Measurements from ENCODE around the gene MRPS18C.
"Not testable (repeated sequence)": the region's sequence is repeated elsewhere in the genome, so short reads cannot be mapped to it uniquely, and the experiment has no call there.

MRPS18C gene

DNA sequence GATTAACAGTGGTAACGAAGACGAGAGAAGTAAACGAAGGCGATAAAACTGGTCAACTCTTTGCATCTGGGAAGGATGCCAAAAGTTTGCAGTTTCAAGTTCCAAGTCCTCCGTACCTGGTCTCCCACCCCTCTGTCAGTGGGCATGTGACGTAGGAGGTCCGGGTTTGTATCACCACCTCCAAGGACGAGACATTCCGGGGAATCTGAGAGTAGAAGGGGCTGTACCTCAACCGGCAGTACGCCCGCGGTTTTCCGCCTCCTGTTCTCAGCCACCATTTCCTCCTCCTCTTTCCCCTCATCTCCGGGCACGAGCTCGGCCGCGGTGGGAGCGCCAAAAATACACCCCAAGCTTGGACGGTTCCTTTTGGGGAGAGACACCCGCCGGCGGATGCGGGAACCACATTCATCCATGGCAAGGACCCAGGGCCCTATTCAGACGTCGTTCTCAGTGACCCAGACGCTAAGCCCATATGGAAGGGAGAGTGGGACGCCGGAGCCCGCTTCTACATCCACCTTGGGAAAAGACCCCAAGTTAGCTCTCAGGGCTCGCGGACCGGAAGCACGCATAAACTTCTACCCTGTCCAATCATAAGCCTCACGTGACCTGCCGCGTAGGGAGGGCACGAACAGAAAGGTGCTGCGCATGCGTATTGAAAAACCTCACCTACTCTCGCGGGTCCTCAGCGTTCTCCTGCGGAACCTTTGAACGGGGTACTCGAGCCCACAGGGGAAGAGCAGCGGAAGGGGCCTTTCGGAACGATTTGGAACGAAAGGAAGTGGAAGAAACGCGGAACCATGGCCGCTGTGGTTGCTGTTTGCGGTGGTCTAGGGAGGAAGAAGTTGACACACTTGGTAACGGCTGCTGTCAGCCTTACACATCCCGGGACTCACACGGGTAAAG, at the start of gene MRPS18C, which contains the start of gene HELQ:
TSS of gene MRPS18C (plus strand) at position 778 of the 903 bp plus-strand sequence. CDS start at position 798, 20 bp downstream.
TSS of gene HELQ (minus strand) at position 543 of the 903 bp plus-strand sequence. CDS start at position 413, 130 bp downstream.
- DNase-seq = peak; percentile 99

DNA sequence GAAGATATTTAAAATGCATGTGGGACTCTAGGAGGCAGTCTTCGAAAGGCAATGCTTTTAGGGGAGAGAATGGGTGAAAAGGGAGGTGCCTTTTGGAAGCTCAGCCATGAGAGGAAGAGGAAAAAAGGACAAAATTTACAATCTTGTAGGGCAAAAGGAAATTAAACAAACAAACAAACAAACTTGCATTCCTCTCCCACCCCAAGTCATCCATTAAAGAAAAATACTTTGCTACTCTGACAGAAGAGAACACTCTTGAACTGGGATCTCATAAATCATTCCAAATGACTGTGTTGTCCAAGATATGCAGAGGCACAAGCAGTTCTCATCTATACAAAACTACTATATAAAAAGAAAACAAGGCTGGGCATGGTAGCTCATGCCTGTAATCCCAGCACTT, 47.0 kb upstream of the MRPS18C start:
- no peak for DNase-seq

DNA sequence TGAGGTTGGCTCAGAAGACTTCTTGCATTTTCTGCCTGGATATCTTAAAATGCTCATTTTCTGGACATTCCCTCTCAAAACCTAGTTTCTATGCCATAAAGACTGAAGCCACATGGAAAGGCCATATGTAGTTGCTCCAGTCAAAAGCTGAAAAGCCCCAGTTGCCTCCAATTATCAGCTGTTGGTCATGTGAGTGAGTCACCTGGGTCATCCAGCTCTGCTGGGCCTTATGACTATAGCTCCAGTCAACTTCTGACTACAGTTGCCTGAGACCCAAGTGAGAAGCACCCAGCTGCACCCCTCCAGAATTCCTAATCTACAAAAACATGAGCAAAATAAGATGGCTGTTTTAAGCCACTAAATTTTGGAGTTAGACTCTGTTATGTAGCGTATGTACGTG, 42.2 kb upstream of the MRPS18C start:
- no peak for DNase-seq

DNA sequence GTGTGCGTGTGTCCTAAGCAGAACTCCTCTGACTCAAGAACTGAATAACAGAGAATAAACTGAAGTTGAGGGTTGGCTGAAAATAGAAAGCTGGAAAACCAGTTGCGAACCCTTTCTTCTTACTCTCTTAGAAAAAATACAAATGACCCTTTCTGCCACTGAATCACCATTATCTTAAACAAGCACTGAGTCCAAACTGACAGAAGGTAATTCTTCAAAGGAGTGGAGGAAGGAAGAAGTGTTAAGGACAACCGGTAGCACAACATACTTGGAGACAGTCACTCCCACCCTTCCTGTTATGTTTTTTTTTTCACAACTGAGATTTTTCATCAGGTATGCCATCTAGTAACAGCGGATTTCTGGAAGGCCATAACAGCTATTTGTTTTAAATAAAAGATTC, 38.3 kb upstream of the MRPS18C start:
- no peak for DNase-seq

DNA sequence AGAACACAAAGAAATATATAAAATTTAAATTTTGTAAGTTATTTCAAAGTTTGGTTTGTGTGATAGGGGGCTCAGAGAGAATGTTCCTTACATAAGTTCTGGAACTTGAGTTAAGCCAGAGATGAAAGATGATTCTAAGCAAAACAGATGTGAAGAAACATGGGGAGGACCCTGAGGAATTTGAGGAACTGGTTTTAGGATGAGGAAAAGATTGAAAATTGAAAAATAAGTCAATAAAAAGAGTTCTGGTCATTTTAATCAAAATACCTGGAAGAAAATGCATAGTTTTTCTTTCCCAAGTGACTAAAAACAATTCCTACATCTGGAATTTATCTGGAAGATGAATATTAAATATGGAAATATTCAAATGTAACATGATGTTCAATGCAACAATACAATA, 37.6 kb upstream of the MRPS18C start:
- no peak for DNase-seq

DNA sequence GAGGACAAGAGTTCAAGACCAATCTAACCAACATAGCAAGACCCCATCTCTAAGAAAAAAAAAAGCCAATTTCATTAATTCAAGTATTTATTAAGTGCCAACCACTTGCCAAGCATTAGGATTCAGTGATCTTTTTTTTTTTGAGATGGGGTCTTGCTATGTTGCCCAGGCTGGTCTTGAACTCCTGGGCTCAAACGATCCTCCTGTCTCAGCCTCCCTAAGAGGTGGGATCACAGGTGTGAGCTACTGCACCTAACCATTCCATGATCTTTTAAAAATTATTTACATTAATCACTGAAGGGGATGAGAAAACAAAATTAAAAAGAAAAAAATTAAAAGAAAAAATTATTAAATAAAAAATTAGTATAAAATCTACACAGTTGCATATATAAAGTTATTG, 24.7 kb upstream of the MRPS18C start:
- DNase-seq = no peak

DNA sequence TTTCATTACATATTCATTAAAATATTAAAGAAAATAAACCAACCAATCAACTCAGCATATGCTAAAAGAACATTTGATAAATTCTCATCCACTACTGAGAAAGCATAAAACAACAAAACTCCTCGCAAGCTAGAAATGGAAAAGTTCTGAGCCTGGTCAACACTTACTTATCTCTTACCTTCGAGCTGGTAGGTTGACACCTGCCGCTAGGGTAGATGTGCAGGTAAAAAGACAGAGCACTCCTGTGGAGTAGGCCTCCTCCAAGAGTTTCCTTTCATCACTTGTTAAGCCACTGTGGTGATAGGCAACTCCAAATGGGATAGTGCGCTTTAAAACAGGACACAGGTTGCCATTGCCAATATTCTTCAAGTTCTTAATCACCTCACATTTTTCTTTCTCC, 19.2 kb upstream of the MRPS18C start:
- DNase-seq = no peak

DNA sequence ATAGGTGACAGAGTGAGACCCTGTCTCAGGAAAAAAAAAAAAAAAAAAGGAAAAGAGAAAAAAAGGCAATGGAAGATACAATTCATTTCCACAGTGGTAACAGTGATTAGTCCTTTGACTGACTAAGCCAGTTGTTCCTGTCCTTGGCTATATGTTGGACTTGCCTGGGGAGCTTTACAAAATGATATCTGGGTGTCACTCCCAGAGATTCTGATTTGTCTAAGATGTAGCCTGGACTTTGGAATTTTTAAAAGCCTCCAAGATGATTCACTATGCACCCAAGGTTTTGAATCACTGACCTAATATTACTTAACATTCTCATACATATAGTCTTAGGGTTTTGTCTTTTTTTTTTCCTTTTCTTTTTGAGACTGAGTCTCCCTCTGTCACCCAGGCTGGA, 17.1 kb upstream of the MRPS18C start:
- DNase-seq = no peak

DNA sequence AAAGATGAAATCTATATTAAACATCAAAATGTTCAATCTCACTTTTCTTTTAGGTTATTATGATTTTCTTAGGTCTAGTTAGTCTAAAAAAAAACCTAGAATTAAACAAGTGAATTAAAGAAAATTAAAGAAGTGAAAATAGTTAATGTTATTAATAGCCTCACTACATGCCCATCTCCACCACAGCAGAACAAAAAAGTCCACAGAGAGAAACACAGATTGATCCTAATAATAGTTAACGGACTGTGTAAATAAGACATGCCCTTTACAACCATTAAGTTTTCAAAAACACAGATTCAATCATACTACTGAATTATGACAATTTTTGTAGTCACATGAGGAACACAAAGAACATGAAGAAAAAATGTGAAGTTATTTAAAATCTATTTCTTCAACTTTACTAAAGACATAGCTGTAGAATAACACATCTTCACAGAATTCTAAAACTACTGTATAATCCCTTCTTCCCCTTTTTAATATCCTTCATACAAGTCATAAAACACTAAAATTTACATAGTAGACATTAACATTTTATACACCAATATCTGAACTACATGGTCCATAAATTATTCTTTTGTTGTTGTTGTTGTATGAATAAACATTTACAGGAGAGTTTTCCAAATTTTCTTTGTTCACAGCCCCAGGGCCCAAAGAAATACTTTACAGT, 15.6 kb upstream of the MRPS18C start:
- DNase-seq = no peak

DNA sequence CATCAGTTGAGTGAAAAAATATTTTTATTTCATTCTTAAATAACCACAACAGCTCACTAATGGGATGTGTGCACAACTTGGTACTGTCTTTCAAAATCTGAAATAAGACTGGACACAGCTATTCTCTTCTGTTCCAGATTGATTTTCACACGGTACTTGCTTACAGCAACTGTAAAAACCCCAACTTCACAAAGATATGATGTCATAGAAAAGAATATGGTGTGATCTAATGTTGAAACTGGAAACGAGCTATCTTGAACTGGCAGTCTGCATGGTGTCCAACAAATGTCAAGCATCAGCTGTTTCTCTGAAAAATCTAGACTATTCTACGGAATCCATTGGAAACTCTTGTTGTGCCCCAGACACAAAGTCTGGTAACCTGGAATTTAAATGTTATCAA, 15.0 kb upstream of the MRPS18C start:
- no peak for DNase-seq

DNA sequence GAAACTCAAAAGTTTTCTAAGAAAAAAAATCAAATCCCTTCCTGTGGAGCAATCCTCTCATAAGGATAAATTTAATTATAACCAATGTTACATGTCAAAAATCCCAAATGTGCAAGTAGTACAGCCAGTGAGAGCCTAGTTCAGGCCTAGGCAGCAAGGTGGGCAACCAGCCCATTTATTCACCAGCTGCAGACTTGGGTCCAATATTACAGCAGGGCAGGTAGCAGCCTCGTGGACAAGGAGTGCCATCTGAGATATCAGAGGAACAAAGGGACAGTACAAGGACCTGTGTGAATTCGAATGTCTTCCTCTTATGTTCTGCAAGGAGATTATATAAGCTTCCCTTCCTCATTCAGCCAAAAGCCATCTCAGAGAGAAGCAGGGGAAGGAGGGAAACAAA, 6.8 kb upstream of the MRPS18C start:
- DNase-seq = no peak

DNA sequence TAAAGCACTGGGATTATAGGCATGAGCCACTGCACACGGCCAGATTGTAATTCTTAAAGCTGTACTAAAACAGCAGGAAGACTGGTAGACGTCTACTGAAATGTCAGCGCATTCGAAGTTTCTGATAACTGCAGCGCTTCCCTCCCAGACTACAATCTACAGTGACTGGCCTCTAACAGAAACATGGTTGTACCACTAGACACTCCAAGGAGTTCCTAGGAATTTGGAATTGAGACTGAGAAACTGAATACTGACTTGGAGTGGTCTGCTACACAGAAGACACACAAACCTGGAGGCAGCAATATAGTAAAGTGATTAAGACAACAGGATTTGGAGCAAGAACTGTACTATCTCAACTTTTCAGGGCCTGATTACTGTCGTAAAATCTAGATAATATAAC, 1.2 kb upstream of the MRPS18C start:
- DNase-seq = no peak

DNA sequence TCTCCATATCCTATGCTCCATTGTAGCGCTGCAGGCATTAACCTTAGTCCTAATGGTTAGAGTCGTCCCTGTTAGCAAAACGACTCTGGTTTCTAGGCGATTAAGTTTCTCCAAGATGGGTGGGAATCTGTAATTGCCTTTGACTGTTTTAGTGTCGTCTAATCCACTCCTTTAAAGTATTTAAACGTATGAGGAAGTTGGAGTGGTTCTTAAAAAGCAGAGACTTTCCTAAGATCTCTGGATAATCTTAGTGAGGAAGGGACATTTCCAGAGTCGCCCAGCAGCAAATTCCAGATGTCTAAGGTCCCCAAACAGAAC, 285 bp downstream of the MRPS18C start:
- DNase-seq = no peak

DNA sequence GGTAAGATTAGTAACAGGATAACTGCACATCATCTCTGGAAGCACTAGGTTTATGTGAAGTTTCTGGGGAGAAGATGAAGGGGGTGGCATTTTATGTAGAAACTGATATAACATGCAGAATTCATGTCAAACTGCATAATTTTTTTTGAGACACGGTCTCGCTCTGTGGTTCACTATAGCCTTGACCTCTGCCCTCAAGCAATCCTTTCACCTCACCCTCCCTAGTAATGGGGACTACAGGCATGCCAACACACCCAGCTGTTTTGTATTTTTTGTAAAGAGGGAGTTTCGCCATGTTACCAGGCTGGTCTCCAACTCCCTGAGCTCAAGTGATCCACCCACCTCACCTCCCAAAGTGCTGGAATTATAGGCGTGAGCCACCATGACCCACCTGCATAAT, 17.6 kb downstream of the MRPS18C start:
- no peak for DNase-seq

DNA sequence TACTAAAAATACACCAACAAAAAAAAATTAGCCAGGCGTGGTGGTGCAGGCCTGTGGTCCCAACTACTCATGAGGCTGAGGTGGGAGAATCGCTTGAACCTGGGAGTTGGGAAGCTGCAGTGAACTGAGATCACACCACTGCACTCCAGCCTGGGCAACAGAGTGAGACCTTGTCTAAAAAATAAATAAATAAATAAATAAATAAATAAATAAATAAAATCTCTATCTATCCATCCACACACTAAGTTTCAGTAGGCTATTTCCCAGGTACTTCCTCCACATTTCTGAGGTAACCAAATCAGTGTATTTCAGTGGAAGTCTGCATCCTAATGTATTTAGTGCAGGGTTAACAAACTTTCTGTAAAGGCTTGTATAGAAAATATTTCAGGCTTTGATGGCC, 18.1 kb downstream of the MRPS18C start:
- no peak for DNase-seq

DNA sequence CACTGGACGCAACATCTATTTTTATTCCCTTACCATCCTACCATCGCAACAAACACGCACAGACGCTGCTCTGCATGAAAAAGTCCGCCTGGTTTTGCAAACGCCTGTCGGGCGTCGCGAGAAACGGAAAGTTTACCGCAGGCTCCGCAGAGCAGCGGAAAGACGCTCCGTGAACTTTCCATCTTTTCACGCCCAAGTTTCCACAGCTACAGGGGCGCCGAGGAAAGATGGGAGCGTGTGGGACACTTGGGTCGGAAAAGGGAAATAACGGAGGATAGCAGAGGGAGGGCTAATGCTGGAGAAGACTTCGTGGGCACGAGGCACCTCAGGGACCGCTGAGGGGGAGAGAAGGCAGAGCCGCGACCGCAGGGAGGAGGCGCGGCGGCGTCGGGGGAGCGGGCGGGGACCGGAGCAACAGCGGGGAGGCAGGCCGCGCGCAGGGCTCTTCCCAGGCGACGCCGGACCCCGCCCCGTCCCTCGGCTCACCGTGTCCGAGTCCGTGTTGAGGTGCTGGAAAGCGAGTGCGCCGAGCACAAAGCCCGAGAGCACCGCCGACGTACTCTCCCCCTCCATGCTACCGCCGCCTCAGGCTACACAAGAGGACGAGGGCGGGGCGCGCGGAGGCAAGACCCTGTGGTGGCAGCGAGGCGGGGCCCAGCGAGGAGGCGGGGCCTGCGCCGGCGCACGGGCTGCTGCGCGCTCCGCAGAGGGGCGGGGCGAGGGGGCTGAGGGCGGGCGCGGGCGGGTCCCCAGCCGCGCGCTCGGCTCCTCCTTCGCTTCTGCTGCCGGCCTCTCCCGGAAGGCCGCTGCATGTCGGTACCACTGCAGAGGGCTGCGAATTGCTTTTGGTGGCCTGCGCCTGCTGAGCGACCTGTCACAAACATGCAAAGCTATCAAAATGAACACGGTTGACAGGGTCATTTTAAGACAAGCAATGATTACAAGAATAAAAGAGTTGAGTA, 28.9 kb downstream of the MRPS18C start, which contains the start of gene ABRAXAS1:
TSS of gene ABRAXAS1 (minus strand) at position 601 of the 962 bp plus-strand sequence. CDS start at position 573, 28 bp downstream.
- peak; percentile 82 for DNase-seq

DNA sequence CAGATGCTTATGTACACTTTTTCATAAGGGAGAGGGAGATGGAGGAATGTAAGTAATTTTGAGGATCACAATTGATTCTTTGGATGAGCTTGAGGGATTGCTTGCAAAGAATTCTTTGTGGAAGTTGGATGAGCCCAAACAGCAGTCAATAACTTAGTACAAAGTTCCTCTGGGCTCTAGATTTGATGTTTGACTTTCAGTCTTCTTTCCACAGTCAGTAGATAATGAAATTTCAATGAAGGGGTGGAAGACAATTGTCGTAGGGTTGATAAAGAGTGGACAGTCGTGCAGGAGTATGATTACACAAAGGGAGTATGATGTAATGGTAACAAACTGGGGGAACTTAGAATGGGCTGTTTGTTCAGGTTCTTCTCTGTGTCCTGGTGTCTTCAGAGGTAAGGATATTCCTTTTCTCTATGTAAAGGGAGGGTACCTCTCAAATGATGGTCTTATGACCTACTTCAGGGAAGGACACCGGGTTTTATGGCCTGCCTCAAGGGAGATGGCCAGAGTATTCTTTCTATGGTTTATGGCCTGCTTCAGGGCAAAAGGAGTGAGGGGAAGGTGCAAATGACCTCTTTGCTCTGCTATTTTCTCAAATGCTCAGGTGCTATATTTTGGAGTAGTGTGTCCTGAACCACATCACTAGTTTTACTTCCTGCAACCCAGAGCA, 30.7 kb downstream of the MRPS18C start:
- no peak for DNase-seq

DNA sequence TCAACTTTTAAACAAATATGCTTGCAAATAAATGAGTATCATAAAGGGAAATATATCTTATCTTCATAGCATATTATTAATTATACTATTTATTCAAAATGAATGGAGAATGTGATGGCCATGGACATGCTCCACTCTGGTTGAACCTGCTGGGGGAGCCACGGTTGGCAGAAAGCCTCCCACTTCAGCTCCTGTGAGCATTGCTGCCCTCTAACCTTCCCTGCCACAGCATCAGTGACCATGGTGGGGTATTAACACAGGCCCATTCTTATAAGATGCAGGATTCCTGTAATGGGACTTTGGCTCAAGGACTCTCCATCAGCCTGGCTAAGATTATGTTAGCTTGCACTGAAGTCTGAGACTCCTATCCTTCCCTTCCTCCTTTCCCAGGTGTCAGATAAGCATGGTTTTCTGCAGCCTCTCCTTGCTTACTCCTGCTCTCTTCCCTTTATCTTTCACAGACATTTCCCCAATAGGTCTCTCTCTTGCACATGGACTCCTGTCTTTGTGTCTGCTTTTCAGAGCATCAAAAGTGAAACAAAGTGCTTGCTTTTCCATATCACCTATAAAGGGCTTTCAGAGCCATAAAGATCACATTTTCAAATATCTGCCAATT, 34.0 kb downstream of the MRPS18C start:
- DNase-seq = no peak

DNA sequence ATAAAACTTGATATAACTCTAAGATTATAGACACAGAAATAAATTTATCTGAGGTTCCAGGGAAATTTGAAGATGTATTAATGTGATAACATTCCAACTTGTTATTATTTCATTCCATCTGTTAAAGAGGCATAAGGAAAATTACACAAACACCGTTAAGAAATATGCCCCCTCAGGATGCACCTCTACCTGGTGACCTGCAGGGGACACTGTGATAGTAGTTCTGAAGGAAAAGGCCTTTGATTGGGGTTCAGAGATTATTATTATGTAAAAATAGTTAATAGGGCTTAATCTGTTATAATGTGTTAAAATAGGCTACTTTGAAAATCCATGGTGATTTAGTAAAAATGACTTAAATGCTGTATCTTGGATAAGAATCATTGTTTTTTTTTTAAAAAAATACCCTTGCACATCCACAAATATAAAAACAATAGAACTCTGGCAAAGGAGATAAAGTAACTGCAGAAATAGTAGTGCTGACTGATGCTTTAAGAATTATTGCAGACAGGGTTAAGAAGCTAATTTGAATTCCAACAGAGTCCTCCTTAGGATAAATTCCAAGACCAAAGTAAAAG, 35.1 kb downstream of the MRPS18C start:
- no peak for DNase-seq

DNA sequence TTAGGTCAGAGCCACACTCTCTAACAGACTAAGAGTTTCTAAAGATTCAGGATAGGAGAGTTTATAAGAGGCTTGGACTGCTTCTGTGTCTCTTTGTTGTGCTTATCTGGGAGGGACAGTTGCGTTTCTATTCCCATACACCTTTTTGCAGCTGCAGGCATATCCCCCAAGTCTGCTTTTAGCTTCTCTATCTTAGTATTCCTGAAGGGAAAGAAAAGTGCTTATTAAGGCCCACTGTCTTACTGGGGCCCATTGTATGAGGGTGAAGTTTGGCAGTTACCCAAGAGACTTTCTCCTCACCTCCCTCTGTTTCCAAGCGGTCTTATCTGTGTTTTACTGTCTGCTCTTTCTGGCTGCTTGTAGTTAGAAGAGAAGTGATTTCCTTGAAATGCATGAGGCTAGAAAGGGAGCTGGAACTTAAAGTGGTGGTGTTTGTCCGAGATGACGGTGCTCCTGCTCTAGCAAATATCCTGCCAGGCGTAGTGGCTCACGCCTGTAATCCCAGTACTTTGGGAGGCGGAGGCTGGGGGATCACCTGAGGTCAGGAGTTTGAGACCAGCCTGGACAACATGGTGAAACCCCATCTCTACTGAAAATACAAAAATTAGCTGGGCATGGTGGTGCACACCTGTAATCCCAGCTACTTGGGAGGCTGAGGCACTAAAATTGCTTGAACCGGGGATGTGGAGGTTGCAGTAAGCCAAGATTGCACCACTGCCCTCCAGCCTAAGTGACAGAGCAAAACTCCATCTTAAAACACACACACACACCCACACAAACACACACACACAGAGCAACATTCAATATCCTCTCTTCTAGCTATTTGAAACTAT, 40.4 kb downstream of the MRPS18C start:
- not testable (repeated sequence) for DNase-seq

DNA sequence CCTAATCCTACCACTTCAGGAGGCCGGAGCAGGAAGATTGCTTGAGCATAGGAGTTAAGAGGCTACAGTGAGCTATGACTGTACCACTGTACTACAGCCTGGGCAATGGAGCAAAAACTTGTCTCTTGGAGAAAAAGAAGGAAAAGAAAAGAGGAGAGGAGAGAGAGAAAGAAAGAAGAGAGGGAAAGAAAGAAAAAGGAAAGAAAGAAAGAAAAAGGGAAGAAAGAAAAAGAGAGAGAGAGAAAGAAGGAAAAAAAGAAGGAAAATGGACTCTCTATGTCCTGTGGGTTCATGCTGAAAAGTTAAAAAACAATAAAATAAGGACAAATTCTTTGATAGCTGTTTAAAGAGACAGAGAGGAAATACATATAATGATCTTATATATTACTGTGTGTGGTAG, 42.3 kb downstream of the MRPS18C start:
- DNase-seq = no peak
